Left colon (tissue), 2 donors: ENCODE measurements around the gene TRIM25. TPM values are rescaled to one million over a fixed set of nuclear protein-coding genes. Genes with fewer than 3 reads are reported as not detected.

Experiments
- ATAC-seq: fragments of 200-7000 bp; cut with Tn5 transposase; one replicate; pipeline ENCODE4 v1.9.1; 2020; ENCODE audit warnings: mild to moderate bottlenecking, moderate library complexity
- DNase-seq, 2 donors: peaks; one replicate each; pipeline ENCODE4 v3.0.0-alpha.2; 2020
- intact Hi-C, 2 donors: fragments of 100-400 bp; cut with DNase I in 1 of 2; cut with micrococcal nuclease in 1 of 2; formaldehyde crosslinking; loops; one replicate each; pipeline versions ENCODE4 v1.11.2 to v1.14.0; 2022; cut with DNase I, micrococcal nuclease
- total RNA-seq, 2 donors: library from RNA; stranded (reverse); fragmentation: NEBNext Ultra II Directional; extraction: Animal tissue kit (Norgen Biotek cat#: 25700); gene quantifications; one replicate each; pipeline ENCODE4 v1.2.1, GENCODE V29; 2021
- donor health status: DM: no; HTN: no; CAD: no.
- donor health status: DM: yes; HTN: yes; CAD: no.

TRIM25 gene
- total RNA-seq, 2 donors from 2014 or later: 101 to 103 TPM

DNA sequence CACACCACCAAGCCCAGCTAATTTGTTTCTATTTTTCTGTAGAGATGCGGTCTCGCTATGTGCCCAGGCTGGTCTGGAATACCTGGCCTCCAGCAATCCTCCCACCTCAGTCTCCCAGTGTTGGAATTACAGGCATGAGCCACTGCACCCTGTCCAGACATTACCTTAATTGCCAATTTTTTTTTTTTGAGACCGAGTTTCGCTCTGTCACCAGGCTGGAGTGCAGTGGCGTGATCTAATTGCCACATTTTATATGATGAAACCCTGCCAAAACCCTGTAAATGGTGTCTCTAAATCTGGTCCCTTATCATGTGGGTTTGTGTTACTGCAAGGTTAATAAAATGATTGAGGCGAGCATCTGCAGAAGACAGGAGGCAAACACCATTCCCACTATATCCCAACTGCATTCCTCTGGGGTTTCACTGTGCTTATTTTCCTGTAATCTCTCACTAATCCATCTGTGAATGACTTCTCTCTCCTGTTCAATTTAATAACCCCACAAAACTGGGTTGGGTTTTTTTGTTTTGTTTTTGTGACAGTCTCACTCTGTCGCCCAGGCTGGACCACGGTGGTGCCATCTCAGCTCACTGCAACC is 19.4 kb upstream of the TRIM25 start:
- DNase-seq: no peak
- intact Hi-C loops: no loop called here
- no peak for ATAC-seq

- no peak for DNase-seq
- ATAC-seq: no peak
Observed at GRCh38 chr17:56930739-56931337, 17.0 kb upstream of the TRIM25 start.

GRCh38 chr17:56929362-56929969 is 15.6 kb upstream of the TRIM25 start:
- no peak for ATAC-seq
- intact Hi-C loops: no loop called here
- DNase-seq: no peak

More at GRCh38 chr17:56930739-56931337, 17.0 kb upstream of the TRIM25 start:
- intact Hi-C loops: no loop called here

DNA sequence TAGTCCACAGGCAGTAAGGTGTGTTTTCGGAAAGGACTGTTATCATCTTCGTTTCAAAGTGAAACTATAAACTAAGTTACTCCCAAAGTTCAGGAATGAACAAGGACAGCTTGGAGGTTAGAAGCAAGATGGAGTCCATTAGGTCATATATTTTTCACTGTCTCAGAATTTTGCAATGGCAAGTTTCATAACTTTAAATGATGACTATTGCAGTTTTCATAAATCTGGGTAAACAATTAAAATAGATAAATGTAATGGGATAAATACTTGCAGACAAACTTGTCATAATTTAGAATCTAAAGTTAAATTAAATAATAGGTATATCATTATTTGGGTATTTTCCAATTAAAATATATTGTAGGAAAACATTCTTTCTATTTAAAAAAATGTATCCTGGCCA is 14.7 kb upstream of the TRIM25 start:
- no peak for DNase-seq
- intact Hi-C loops: no loop called here
- no peak for ATAC-seq

GRCh38 chr17:56926704-56927103 is 12.9 kb upstream of the TRIM25 start:
- DNase-seq: no peak
- intact Hi-C loops: no loop called here
- ATAC-seq: no peak

GRCh38 chr17:56926270-56926669 is 12.4 kb upstream of the TRIM25 start:
- intact Hi-C loops: no loop called here
- ATAC-seq (no peak), DNase-seq (no peak)

DNA sequence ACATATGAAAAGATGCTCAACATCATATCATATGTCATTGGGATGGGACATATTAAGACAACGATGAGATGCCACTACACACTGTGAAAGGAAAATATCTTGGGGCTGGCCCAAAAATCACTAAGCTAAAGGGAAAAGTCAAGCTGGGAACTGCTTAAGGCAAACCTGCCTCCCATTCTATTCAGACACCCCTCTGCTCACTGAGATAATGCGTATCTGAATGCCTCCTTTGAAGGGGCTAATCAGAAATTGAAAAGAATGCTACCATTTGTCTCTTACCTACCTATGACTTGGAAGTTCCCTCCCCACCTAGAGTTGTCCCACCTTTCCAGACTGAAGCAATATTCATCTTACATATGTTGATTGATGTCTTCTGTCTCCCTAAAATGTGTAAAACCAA is 11.2 kb upstream of the TRIM25 start:
- intact Hi-C loops: no loop called here
- ATAC-seq: no peak
- DNase-seq: no peak

DNA sequence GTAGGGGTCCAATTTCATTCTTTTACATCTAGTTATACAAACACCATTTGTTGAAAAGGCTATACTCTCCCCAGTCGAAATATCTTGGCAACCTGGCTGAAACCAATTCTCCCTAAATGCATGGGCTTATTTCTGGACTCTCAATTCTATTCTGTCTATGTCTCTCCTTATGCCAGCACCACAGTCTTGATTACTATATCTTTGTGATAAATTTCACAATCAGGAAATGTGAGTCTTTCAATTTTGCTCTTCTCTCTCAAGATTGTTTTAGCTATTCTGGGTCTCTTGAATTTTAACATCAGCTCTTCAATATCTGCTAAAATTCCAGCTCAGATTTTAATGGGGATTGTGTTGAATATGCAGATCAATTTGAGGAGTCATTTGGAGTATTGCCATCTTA is 5.9 kb upstream of the TRIM25 start:
- intact Hi-C loops: no loop called here
- ATAC-seq (no peak), DNase-seq (no peak)

DNA sequence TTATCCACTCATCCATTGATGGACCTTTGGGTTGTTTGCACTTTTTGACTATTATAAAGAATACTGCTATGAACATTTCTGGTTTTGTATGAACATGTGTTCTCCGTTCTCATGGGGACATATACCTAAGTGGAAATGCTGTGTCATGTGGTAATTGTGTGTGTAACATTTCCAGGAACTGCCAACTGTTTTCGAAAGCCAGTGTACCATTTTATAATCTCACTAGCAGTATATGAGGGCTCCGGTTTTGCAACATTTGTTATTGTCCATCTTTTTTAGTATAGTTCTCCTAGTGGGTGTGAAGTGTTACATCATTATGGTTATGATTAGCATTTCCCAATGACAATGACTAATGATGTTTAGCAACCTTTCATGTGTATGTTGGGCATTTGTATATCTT is 5.1 kb upstream of the TRIM25 start:
- DNase-seq (no peak), ATAC-seq (no peak)
- intact Hi-C loops: no loop called here

GRCh38 chr17:56917559-56918296 is 3.9 kb upstream of the TRIM25 start:
- intact Hi-C loops: no loop called here
- DNase-seq (no peak), ATAC-seq (no peak)

DNA sequence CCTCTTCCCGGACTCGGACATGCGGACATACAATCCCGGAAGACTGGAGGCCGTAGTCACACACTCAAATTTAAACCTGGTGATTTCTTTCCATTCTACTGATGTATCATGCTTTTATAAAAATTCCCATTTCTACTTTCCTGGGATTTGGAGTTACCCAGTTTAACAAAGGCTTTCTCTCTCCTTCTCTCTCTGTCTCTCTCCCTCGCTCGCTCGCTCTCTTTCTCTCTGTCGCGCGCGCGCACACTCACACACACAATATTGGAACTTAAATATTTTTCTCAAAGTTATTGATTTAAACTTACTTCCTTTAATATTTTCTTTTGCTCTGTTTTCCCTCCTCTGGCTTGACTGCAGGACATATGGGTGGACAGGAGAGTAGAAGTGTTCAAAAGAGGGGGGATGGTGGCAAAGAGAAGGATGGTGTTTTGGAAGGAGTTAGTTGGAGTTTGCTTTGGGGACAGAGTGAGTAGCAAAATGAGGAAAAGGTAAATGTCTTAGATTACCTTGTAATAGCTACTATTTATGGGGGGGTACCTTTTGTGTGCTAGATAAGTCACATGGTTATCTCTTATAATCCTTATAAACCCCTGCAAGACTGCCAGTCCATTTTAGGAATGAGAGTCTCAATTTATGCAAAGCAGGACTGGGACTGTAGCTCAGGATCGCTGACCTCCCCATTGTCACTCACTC is 878 bp upstream of the TRIM25 start:
- peak in 1 of 2 donors; percentile 39 for DNase-seq
- intact Hi-C loops: no loop called here
- ATAC-seq: peak; percentile 10

DNA sequence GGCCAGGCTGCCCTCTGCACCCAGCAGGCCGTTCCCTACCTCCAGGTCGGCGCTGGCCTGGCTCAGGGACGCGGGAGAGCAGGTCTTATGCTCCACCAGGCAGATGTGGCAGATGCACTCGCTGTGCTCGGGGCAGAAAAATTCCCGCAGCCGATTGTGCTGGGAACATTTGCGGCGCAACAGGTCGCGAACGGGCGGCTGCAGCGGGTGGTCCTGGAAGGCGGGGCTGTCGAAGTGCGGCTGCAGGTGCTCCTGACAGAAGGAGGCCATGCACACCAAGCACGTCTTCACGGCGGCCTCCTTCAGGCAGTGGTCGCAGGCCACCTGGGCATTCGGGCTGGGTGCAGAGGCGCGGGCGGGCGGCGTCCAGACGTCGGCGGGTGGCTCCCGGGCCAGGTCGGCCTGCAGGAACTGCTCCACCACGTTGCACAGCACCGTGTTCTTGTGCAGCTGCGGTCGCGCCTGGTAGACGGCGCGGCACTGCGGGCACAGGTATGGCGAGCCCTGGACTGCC is 439 bp downstream of the TRIM25 start:
- intact Hi-C loops: no loop called here
- ATAC-seq (peak; percentile 45), DNase-seq (no peak)

DNA sequence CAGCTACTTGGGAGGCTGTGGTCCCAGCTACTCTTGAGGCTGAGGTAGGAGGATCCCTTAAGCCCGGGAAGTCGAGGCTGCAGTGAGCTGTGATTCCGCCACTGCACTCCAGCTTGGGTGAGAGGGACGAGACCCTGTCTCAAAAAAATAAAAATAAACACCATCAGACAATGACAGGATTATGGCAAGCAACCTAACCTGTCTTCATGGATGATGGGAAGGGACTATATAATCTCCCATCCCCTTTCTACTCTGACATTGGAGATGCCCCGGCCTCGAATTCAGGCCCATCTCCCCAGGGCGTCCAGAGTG is 893 bp downstream of the TRIM25 start:
- ATAC-seq (no peak), DNase-seq (no peak)
- intact Hi-C loops: no loop called here

DNA sequence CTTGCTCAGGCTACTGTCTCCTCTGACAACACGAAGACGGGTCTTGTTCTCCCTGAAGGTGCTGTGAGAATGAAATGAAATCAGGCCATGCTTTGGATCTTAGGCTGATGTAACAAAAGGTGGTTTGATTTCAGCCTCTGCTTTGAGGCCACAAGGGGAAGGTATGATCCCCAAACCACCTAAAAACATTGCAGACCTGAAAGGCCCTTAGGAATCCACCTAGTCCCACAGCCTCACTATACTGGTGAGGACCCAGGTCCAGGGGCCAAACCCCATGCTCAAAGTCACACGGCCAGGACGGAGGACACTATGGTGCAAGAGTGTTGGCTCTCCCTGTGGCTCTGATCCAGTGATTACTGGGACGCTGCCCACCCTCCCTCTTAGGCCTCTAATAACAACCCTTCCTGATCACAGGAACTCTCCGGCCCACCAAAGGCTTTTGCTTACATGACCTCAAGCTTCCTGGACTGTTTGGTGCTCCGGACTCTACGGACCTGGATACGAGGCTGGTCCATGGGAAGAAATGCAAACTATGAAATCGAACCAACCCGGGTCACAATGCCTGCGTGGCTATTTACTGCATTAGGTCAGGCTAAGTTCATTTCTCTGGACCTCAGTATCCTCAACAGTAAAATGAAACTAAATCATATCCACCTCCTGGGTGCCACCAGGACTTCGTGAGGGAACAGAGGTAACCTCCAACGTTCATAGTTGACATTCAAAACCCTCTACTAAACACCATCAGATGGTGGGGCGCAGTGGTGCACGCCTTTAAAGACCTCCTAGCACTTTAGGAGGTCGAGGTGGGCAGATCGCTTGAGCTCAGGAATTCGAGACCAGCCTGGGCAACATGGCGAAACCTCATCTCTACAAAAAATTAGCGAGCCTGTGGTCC is 1.5 kb downstream of the TRIM25 start:
- peak in 1 of 2 donors; percentile 35 for DNase-seq
- no peak for ATAC-seq

DNA sequence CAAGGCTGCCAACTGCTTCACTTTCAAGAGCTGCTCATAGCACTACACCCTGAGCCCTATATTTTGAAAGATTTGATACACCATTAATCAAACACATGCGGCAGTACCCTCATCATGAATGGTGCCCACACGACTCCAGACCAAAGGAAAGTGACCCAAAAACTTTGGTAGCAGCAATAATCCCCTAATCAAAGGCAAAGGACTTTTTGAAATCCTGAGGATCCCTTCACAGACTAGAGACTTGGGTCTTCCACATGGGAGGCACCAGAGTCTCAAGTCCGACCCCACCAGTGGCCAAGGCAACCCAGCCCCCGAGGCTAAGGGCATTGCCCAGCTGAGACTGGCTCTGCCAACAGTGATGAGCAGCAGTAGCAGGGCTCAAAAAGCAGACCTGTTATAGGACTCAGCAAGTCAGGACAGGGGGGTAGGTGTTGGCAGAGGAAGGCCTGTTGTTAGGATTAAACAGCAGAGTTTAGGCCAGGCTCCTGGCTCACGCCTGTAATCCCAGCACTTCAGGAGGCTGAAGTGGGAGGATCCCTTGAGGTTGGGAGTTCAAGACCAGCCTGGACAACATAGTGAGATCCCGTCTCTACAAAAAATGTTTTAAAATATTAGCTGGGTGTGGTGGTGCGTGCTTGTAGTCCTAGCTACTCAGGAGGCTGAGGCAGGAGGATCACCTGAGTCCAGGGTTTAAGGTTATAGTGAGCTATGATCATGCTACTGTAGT is 3.2 kb downstream of the TRIM25 start:
- DNase-seq (no peak), ATAC-seq (no peak)
- intact Hi-C loops: no loop called here

More for the DNA sequence above, 1.5 kb downstream of the TRIM25 start:
- intact Hi-C loops: no loop called here

DNA sequence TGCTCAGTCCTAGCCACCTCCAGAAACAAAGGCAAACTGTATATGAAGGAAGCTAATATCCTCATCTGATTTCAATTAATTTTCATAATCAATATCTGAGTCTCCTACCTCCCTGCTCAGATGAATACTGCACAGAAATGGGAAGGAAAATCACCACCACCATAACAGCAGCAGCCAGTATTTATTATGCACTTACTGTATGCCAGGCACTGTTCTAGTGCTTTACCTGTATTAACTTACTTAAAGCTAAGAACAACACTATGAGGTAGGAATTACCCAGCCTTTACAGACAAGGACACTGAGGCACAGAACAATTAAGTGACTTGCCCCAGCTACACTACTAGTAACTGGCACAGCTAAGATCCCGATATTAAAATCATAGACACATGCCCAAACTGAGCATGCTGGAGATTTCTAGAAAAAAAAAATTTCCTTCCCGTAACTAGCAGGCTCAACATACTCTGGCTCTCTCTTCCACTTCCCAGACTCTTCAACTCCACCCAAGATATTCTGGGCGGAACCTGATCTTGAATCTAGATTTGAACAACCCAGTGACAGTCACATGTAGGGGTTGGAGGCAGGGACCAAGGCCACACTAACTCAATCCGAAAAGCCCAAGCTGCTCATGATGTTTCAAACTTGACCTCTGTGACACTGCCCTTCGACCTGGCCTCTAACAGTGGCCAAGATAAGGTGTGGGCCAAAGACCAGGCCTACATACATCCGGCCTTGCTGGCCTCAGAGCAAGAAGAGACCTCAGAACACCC is 3.9 kb downstream of the TRIM25 start:
- intact Hi-C loops: no loop called here
- DNase-seq: peak in 1 of 2 donors; percentile 23
- peak; percentile 7 for ATAC-seq

- ATAC-seq (peak; percentile 66), DNase-seq (peak; percentile 71 to 77)
- intact Hi-C loops: no loop called here
Observed at GRCh38 chr17:56908001-56908542, 5.8 kb downstream of the TRIM25 start.
